OCI-LY3 (cell line): ENCODE data around the gene MAP2.

Experiments
- CTCF ChIP-seq: fragments of 200-600, 300-600 bp; sonication (generic); IDR thresholded peaks from 2 replicates; pipeline ENCODE4 v1.5.1; 2014; ENCODE audit warnings: antibody characterized with exemption, low read length, low read depth
- EZH2phosphoT487 ChIP-seq: fragments of 200-600 bp; shearing (Covaris generic); IDR thresholded peaks from 2 replicates; pipeline ENCODE4 v1.6.1; 2018; ENCODE audit warnings: antibody characterized with exemption, mixed run types, low read depth

DNA sequence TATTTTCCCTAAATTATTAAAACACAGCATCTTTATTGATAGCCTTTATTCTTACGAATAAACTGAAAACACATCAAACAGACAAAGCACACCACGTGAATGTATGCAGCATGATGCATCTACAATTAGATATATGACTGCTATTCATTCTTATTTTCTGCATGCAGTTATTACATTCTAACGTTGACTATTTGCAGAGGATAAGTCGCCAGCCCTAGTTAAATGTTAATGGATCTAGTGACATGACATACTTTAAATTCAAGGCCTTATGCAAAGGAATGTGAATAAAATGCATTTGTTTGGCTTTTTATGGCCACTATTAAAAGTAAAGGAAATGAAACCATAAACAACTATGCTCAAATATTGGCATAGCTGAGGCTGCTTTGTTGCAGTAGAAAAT is 172.4 kb downstream of the MAP2 start:
- no peak for TF ChIP-seq CTCF
- no peak for TF ChIP-seq EZH2phosphoT487
